Omental fat pad (tissue), 4 donors: ENCODE measurements around the gene AP1S3. TPM values are rescaled to one million over a fixed set of nuclear protein-coding genes. Genes with fewer than 3 reads are reported as not detected.

Source experiments
- ATAC-seq: fragments of 150-250 bp; one replicate; pipeline ENCODE4 v1.9.1; 2016; ENCODE audit warnings: mild to moderate bottlenecking, moderate library complexity; ENCODE audit not compliant: low FRiP score
- DNase-seq: peaks from one replicate; pipeline ENCODE4 v3.0.0-alpha.2; 2019; ENCODE audit warnings: low spot score
- CTCF ChIP-seq, 3 donors: fragments of 450-650 bp; IDR thresholded peaks; one replicate each; pipeline ENCODE4 v1.5.1; 2016 to 2017; ENCODE audit warnings: antibody characterized with exemption in 3 of 3, mild to moderate bottlenecking in 3 of 3, moderate library complexity in 2 of 3
- total RNA-seq, 4 donors: library from RNA; depleted of rRNA; stranded (reverse); fragments of >200 nt; gene quantifications; one replicate each; pipeline ENCODE4 v1.1.0, GENCODE V29; 2016

Gene AP1S3
- total RNA-seq, 4 donors from 2014 or later, result 1.6 to 16.2 (median 4.9) TPM; not detected in 1

- ATAC-seq, result no peak
- DNase-seq, result no peak
- no peak for TF ChIP-seq CTCF (IDR thresholded peaks at IDR 0.05)
Observed at GRCh38 chr2:223720367-223720766, 117.0 kb downstream of the AP1S3 start.

GRCh38 chr2:223712642-223713041 lies 124.7 kb downstream of the AP1S3 start:
- ATAC-seq, result no peak
- no peak for TF ChIP-seq CTCF (IDR thresholded peaks at IDR 0.05)
- DNase-seq, result no peak

GRCh38 chr2:223711596-223712326 lies 125.6 kb downstream of the AP1S3 start:
- no peak for TF ChIP-seq CTCF (IDR thresholded peaks at IDR 0.05)
- DNase-seq (no peak), ATAC-seq (no peak)

Other genes with a start within 250 kb of the AP1S3 start
- under 1 TPM; 0.25 to 0.56 (median 0.48) TPM for gene SCG2, start 235.2 kb downstream of the AP1S3 start, total RNA-seq
- gene WDFY1, start 107.8 kb upstream of the AP1S3 start, total RNA-seq, result 10 to 100 TPM; 44.7 to 85.6 (median 54.2) TPM
- 10 to 100 TPM; 18.8 to 32.4 (median 21.1) TPM for gene MRPL44, start 119.9 kb upstream of the AP1S3 start, total RNA-seq
- gene SERPINE2, start 201.7 kb upstream of the AP1S3 start, total RNA-seq, result 10 to 100 TPM in 3 of 4 donors, 1 to 10 TPM in 1; 6.8 to 91.5 (median 25.6) TPM